ENCODE data around the gene TTN.
A peak's percentile ranks its signal among the peaks of the same experiment; 100 is the strongest.
"Not testable (repeated sequence)": the region's sequence is repeated elsewhere in the genome, so short reads cannot be mapped to it uniquely, and the experiment has no call there.

TTN gene

DNA sequence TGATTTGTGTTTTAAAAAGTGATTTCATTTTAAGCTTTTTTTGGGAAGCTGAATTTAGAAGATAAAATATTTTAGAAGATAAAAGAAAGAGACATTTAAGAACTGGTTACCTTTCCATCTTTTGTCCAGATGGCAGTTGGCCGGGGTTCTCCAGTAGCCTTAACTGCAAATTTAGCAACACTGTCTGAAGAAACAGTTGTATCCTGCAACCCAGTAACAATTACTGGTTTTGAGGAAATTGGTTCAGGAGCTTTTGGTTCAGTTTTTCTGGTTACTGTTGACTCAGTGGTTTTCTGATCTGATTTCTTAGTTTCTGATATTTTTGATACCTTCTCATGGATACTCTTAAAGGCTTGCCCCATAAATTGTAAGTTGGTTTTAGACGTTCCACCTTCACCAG is 277.1 kb downstream of the TTN start:
- H3K4me1 ChIP-seq (ENCODE audit: control insufficient read depth, insufficient read depth, low read length), result no peaks in the 10 kb centered on the region

DNA sequence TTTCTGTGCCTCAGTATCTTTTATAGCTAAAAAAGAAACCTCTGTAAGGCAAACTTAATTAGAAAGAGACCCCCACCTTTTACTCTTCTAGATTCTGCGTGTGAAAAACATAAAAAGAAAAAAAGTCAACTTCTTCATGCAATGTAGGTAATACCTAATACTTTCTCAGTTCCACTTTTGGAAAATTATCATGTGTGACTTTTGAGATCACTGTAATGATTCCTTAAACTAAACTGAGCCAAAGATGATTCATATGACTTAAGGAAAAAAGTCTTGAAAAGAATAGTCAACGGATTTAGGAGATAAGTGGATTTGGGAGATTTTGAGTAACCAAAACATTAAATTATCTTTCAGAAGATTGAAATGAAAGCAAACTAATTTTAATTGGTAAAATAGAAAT is 278.0 kb downstream of the TTN start:
- H3K9me3 ChIP-seq (replicated peaks; ENCODE audit: low read length), result no peaks in the 10 kb centered on the region
- H3K36me3 ChIP-seq (ENCODE audit: insufficient read depth, low read length), result peaks cover 4% of the 10 kb centered on the region
- H3K4me1 ChIP-seq (ENCODE audit: control insufficient read depth, insufficient read depth, low read length), result no peaks in the 10 kb centered on the region
- no peaks in the 10 kb centered on the region for H3K27me3 ChIP-seq (ENCODE audit: control insufficient read depth, insufficient read depth, low read length)
- no peak overlapping the region for H3K4me3 ChIP-seq (ENCODE audit: low read length)
- H3K4me2 ChIP-seq (ENCODE audit: low read length), result no peak overlapping the region
- H3K9ac ChIP-seq (ENCODE audit: low read depth, low read length), result no peak overlapping the region

More for the DNA sequence above, 277.1 kb downstream of the TTN start:
- Histone ChIP-seq H3K9me3 (replicated peaks; ENCODE audit: low read length) (no peaks in the 10 kb centered on the region), H3K36me3 (ENCODE audit: insufficient read depth, low read length) (peaks cover 4% of the 10 kb centered on the region), H3K4me2 (ENCODE audit: low read length) (no peak overlapping the region), H3K27me3 (ENCODE audit: control insufficient read depth, insufficient read depth, low read length) (no peaks in the 10 kb centered on the region), H3K9ac (ENCODE audit: low read depth, low read length) (no peak overlapping the region), H3K4me3 (ENCODE audit: low read length) (no peak overlapping the region)

DNA sequence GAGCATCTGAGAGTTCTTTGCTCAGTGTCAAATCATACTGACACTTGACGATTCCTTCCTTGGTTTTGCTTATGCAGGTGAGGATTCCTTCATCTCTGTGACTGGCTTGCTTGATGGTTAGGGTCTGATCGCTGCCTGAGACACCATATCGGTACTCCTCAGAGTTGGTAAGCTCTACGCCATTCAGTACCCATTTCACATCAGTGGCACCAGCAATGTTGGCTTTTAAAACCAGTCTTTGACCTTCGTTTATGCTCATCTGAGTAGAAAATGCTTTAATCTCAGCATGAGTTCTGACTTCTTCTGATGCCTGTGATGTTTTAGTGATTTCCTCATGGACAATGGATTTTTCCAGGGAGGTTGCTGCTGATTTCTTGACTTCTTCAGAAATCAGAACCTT is 278.6 kb downstream of the TTN start:
- no peaks in the 10 kb centered on the region for H3K27me3 ChIP-seq (ENCODE audit: control insufficient read depth, insufficient read depth, low read length)
- H3K4me2 ChIP-seq (ENCODE audit: low read length), result no peak overlapping the region

DNA sequence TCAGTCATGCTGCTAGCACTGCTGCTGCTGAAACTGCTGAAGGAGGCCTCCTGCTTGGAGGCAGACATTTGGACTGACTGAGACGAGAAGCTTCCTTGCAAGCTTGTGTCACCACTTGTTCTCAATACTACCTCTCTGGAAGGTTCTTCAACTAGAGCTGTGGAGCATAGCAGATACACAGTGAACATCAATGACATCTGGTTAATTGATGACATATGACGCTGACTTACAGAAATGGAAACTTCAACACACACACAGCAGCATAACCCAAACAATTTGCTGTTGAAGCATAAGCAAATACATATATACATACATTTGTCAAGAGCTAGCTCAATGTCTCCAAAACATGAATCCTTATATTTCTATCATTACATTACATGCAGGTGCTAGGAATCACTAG is 279.6 kb downstream of the TTN start:
- no peaks in the 10 kb centered on the region for H3K27me3 ChIP-seq (ENCODE audit: control insufficient read depth, insufficient read depth, low read length)
- no peak overlapping the region for H3K4me3 ChIP-seq (ENCODE audit: low read length)
- no peaks in the 10 kb centered on the region for H3K9me3 ChIP-seq (replicated peaks; ENCODE audit: low read length)
- H3K4me1 ChIP-seq (ENCODE audit: control insufficient read depth, insufficient read depth, low read length), result no peaks in the 10 kb centered on the region
- H3K36me3 ChIP-seq (ENCODE audit: insufficient read depth, low read length), result no peaks in the 10 kb centered on the region
- H3K4me2 ChIP-seq (ENCODE audit: low read length), result no peak overlapping the region
- no peak overlapping the region for H3K9ac ChIP-seq (ENCODE audit: low read depth, low read length)

More for the DNA sequence above, 278.6 kb downstream of the TTN start:
- H3K36me3 ChIP-seq (ENCODE audit: insufficient read depth, low read length), result no peaks in the 10 kb centered on the region
- no peak overlapping the region for H3K9ac ChIP-seq (ENCODE audit: low read depth, low read length)
- H3K4me1 ChIP-seq (ENCODE audit: control insufficient read depth, insufficient read depth, low read length), result no peaks in the 10 kb centered on the region
- no peak overlapping the region for H3K4me3 ChIP-seq (ENCODE audit: low read length)
- H3K9me3 ChIP-seq (replicated peaks; ENCODE audit: low read length), result no peaks in the 10 kb centered on the region

DNA sequence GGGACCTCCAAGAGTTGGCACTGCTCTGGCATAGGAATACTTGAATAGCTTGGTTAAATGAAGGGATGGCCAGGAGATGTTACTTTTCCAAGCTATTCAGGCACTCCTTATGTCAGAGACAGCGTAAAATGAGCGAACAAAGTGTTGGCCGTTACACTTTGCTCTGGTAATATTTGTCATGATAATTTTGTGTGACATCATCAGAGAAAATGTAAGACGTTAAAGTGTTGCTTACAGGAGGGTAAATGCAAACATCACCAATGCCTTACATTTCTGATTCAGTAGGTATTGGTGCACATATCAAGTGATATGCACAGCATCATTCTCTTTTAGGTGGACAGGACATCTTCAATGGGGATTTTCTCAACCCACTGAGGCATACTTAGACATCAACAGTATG is 281.0 kb downstream of the TTN start:
- Histone ChIP-seq H3K9ac (ENCODE audit: low read depth, low read length) (no peak overlapping the region), H3K4me2 (ENCODE audit: low read length) (no peak overlapping the region), H3K4me3 (ENCODE audit: low read length) (no peak overlapping the region), H3K4me1 (ENCODE audit: control insufficient read depth, insufficient read depth, low read length) (no peaks in the 10 kb centered on the region), H3K27me3 (ENCODE audit: control insufficient read depth, insufficient read depth, low read length) (no peaks in the 10 kb centered on the region), H3K9me3 (replicated peaks; ENCODE audit: low read length) (no peaks in the 10 kb centered on the region), H3K36me3 (ENCODE audit: insufficient read depth, low read length) (no peaks in the 10 kb centered on the region)

DNA sequence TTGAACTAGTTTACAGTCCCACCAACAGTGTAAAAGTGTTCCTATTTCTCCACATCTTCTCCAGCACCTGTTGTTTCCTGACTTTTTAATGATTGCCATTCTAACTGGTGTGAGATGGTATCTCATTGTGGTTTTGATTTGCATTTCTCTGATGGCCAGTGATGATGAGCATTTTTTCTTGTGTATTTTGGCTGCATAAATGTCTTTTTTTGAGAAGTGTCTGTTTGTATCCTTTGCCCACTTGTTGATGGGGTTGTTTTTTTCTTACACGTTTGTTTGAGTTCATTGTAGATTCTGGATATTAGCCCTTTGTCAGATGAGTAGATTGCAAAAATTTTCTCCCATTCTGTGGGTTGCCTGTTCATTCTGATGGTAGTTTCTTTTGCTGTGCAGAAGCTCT is 281.8 kb downstream of the TTN start:
- not testable (repeated sequence) for H3K9ac ChIP-seq (ENCODE audit: low read depth, low read length); H3K27me3 ChIP-seq (ENCODE audit: control insufficient read depth, insufficient read depth, low read length); H3K9me3 ChIP-seq (replicated peaks; ENCODE audit: low read length); H3K36me3 ChIP-seq (ENCODE audit: insufficient read depth, low read length); H3K4me3 ChIP-seq (ENCODE audit: low read length); H3K4me2 ChIP-seq (ENCODE audit: low read length); H3K4me1 ChIP-seq (ENCODE audit: control insufficient read depth, insufficient read depth, low read length)

DNA sequence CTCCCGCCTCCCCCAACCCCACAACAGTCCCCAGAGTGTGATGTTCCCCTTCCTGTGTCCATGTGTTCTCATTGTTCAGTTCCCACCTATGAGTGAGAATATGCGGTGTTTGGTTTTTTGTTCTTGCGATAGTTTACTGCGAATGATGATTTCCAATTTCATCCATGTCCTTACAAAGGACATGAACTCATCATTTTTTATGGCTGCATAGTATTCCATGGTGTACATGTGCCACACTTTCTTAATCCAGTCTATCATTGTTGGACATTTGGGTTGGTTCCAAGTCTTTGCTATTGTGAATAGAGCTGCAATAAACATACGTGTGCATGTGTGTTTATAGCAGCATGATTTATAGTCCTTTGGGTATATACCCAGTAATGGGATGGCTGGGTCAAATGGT is 282.2 kb downstream of the TTN start:
- not testable (repeated sequence) for H3K36me3 ChIP-seq (ENCODE audit: insufficient read depth, low read length); H3K9me3 ChIP-seq (replicated peaks; ENCODE audit: low read length); H3K27me3 ChIP-seq (ENCODE audit: control insufficient read depth, insufficient read depth, low read length); H3K4me3 ChIP-seq (ENCODE audit: low read length); H3K4me2 ChIP-seq (ENCODE audit: low read length); H3K4me1 ChIP-seq (ENCODE audit: control insufficient read depth, insufficient read depth, low read length); H3K9ac ChIP-seq (ENCODE audit: low read depth, low read length)

DNA sequence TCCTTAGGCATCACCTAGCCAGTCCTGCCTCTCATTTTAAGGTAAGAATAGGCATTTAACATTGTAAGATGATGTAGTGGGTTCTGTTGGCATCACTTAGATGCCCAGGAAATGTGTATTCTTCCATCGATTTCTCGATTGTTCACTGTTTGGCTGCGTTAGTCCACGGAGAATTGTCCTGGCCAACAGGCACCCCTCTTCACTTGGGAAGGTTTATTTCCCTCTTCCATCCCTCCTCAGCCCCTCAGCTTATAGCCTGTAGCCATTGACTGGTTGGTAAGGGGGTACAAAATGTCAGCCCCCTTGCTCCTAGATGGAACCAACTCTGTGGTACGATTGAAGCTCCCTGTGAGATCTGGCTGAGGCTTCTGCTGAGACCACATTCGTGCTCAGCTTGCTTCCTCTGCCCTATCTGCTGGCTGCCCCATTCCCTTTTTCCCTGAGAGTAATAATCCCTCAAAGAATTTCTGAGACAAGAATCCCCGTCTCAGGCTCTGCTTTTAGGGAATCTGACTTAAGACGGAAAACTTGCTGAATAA is 283.6 kb downstream of the TTN start:
- H3K9ac ChIP-seq (ENCODE audit: low read depth, low read length), result peak overlapping the region; percentile 80
- no peaks in the 10 kb centered on the region for H3K27me3 ChIP-seq (ENCODE audit: control insufficient read depth, insufficient read depth, low read length)
- peaks cover 5% of the 10 kb centered on the region for H3K36me3 ChIP-seq (ENCODE audit: insufficient read depth, low read length)
- no peaks in the 10 kb centered on the region for H3K9me3 ChIP-seq (replicated peaks; ENCODE audit: low read length)
- H3K4me1 ChIP-seq (ENCODE audit: control insufficient read depth, insufficient read depth, low read length), result no peaks in the 10 kb centered on the region
- peak overlapping the region; percentile 77 for H3K4me3 ChIP-seq (ENCODE audit: low read length)
- H3K4me2 ChIP-seq (ENCODE audit: low read length), result peak overlapping the region; percentile 81

DNA sequence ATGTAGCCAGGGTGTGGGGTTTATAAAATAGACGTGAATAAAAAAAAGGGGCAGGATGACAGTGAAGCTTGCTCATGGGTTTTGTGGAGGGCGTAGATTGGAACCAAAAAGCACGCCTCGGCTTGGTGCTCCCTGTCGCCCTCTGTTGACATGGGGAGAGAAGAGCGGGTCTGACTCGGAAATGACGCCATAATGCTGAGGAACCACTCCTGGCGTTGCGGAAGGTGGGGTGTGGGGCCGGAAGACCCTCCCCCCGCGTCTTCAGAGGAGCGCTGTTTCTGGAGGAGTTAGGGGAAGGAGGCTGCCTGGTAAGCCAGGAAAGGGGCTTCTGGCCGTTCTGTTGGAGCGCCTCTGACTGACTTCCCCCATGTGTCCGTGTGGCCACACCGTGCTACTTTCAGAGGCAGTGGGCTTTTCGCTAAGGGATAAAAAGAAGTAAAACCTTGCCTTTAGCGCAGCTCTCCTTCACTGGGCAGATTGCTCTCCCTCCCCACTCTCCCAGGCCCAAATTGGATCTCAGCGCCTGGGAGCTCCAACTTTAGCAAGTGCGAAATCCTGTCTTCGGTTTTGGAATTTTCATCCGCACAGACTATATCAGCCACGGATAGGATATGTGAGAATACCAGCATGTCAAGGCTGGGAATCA is 284.1 kb downstream of the TTN start:
- Histone ChIP-seq H3K4me1 (ENCODE audit: control insufficient read depth, insufficient read depth, low read length) (no peaks in the 10 kb centered on the region), H3K36me3 (ENCODE audit: insufficient read depth, low read length) (peaks cover 11% of the 10 kb centered on the region), H3K4me3 (ENCODE audit: low read length) (peak overlapping the region; percentile 77), H3K27me3 (ENCODE audit: control insufficient read depth, insufficient read depth, low read length) (no peaks in the 10 kb centered on the region), H3K9me3 (replicated peaks; ENCODE audit: low read length) (no peaks in the 10 kb centered on the region), H3K9ac (ENCODE audit: low read depth, low read length) (peak overlapping the region; percentile 80), H3K4me2 (ENCODE audit: low read length) (peak overlapping the region; percentile 81)

DNA sequence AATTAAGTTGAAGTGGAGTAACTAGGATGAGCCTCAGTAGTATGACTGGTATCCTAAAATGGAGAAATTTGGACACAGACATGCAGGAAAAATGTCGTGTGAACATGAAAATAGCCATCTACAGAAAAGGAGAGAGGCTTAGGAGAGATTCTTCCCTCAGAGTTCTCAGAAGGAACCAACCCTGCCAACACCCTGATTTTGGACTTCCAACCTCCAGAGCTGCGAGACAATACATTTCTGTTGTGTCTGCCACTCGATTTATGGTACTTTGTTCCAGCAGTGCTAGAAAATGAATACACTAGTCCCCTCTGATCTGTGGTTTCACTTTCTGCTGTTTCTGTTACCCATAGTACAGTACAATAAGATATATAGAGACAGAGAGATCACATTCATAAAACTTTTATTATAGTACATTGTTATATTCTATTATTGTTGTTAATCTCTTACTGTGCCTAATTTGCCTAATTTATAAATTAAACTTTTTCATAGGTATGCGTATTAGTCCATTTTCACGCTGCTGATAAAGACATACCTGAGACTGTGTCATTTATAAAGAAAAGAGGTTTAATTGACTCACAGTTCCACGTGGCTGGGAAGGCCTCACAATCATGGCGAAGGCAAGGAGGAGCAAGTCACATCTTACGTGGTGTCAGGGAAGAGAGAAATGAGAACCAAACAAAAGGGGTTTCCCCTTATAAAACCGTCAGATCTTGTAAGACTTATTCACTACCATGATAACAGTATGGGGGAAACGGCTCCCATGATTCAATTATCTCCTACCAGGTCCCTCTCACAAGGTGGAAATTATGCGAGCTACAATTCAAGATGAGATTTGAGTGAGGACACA is 285.7 kb downstream of the TTN start:
- Histone ChIP-seq H3K4me1 (ENCODE audit: control insufficient read depth, insufficient read depth, low read length) (no peaks in the 10 kb centered on the region), H3K27me3 (ENCODE audit: control insufficient read depth, insufficient read depth, low read length) (no peaks in the 10 kb centered on the region), H3K4me2 (ENCODE audit: low read length) (no peak overlapping the region), H3K4me3 (ENCODE audit: low read length) (no peak overlapping the region), H3K36me3 (ENCODE audit: insufficient read depth, low read length) (peaks cover 20% of the 10 kb centered on the region), H3K9me3 (replicated peaks; ENCODE audit: low read length) (no peaks in the 10 kb centered on the region), H3K9ac (ENCODE audit: low read depth, low read length) (no peak overlapping the region)

DNA sequence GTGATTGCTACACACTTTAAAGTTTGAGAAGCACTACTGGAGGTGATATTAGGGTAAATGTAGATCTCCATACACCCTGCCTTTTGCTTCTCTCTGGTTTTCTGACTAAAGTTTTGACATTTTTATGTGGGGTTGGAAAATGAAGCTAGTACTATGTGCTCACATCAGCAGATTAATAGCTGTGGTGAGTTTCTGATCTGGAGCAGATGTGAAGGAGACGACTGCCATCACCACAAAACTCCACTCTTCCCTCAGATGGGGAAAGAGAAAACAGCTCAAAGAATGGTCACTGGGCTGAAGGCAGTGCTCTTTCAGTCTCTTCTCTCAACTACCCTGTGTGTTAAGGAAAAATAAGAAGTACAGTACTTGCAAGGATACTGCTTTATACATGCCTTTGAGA is 289.7 kb downstream of the TTN start:
- no peak overlapping the region for H3K4me2 ChIP-seq (ENCODE audit: low read length)
- no peaks in the 10 kb centered on the region for H3K27me3 ChIP-seq (ENCODE audit: control insufficient read depth, insufficient read depth, low read length)
- peaks cover 20% of the 10 kb centered on the region for H3K36me3 ChIP-seq (ENCODE audit: insufficient read depth, low read length)
- no peak overlapping the region for H3K9ac ChIP-seq (ENCODE audit: low read depth, low read length)
- peaks cover 9% of the 10 kb centered on the region for H3K4me1 ChIP-seq (ENCODE audit: control insufficient read depth, insufficient read depth, low read length)
- no peaks in the 10 kb centered on the region for H3K9me3 ChIP-seq (replicated peaks; ENCODE audit: low read length)
- no peak overlapping the region for H3K4me3 ChIP-seq (ENCODE audit: low read length)
